GM18502 (cell line): Measurements from ENCODE around the gene SGF29.
"Not testable (repeated sequence)": the region's sequence is repeated elsewhere in the genome, so short reads cannot be mapped to it uniquely, and the experiment has no call there.

Experiments used
- ATAC-seq: cut with Tn5 transposase; IDR thresholded peaks from one replicate; pipeline ENCODE4 v1.9.1; 2021; ENCODE audit warnings: mild to moderate bottlenecking; ENCODE audit not compliant: unreplicated experiment, poor library complexity

SGF29 gene

GRCh38 chr16:28636093-28636823 lies 82.5 kb downstream of the SGF29 start:
- ATAC-seq = not testable (repeated sequence)

DNA sequence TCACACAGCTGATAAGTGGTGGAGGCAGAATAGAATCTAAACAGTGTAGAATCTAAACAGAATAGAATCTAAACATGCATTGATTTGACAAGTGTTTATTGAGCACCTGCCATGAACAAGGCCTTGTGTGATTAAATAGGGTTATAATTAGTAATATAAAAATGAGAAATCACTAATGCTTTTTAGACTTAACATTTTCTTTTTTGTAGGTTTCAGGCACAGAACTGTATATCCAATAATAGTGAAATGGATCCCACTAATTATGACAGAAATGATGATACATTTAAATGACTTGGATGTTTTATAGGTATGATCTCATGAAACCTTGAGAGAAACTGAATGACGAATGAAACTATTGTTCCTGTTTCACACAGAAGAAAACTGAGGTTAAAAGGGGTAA lies 84.0 kb downstream of the SGF29 start, which contains the start of gene NPIPB8:
NPIPB8 (plus strand) TSS at position 301 of the 400 bp plus-strand sequence. CDS start 296 bp downstream, outside the sequence.
- ATAC-seq = not testable (repeated sequence)

GRCh38 chr16:28638359-28638758 lies 84.6 kb downstream of the SGF29 start:
- not testable (repeated sequence) for ATAC-seq

DNA sequence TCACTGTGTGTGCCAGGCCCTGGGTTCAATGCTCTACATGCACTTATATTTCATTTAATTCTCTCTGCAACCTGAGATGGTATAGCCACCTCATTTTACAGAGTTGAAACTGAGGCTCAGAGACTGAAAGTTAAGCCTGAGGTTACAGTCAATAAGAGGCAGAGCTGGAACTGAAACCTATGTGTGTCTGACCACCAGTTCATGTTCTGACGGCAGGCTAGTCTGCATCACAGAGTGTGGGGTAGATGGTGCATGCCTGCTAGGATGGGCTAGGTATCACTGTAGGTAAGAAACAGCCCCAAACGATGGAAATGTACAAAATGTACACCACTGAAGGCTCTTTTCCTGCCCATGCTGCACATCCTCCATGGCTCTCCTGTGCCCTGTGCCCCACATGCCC lies 86.2 kb downstream of the SGF29 start:
- ATAC-seq = not testable (repeated sequence)
